HL-60 (cell line): ENCODE measurements around the gene VTI1A.

Experiments
- DNase-seq, 2 experiments: peaks; one replicate each; pipeline ENCODE4 v3.0.0-alpha.2; 2010 to 2020; ENCODE audit warnings: low read depth in 1 of 2, low spot score in 1 of 2
- H3K27ac ChIP-seq: fragments of 250-450 bp; sonication (Bioruptor Pico); replicated peaks from 2 replicates; pipeline ENCODE4 v1.5.1; 2020; ENCODE audit warnings: mild to moderate bottlenecking, moderate library complexity
- H3K27me3 ChIP-seq: fragments of 250-450 bp; sonication (Bioruptor Pico); 2 replicates; pipeline ENCODE4 v1.5.1; 2021; ENCODE audit warnings: mild to moderate bottlenecking, moderate library complexity; ENCODE audit not compliant: insufficient read depth, poor library complexity, severe bottlenecking
- H3K4me3 ChIP-seq: replicated peaks from 2 replicates; pipeline ENCODE4 v1.5.1; 2011; ENCODE audit warnings: mild to moderate bottlenecking, control low read depth, low read length; ENCODE audit not compliant: insufficient read depth
- CTCF ChIP-seq: IDR thresholded peaks from one replicate; pipeline ENCODE4 v1.5.1; 2011; ENCODE audit warnings: low read length, control low read depth, inconsistent platforms; ENCODE audit not compliant: insufficient read depth
- GABPA ChIP-seq: IDR thresholded peaks from 2 replicates; pipeline ENCODE4 v1.6.1; 2012; ENCODE audit warnings: low read depth
- POLR2AphosphoS5 ChIP-seq: IDR thresholded peaks from 2 replicates; pipeline ENCODE4 v1.6.1; 2012; ENCODE audit warnings: low read depth
- SPI1 ChIP-seq: IDR thresholded peaks from 2 replicates; pipeline ENCODE4 v1.6.1; 2012; ENCODE audit warnings: low read depth, mild to moderate bottlenecking, borderline replicate concordance
- TF ChIP-seq, protein P1 (sequence below): IDR thresholded peaks from 2 replicates; pipeline ENCODE4 v1.6.1; 2012; ENCODE audit warnings: low read depth; ENCODE audit not compliant: insufficient replicate concordance

Gene VTI1A

GRCh38 chr10:112744181-112745096 lies 297.4 kb downstream of the VTI1A start:
- Histone ChIP-seq H3K27me3 (no peaks in the 10 kb centered on the region), H3K4me3 (no peak overlapping the region), H3K27ac (no peak overlapping the region)
- peak in 1 of 2 experiments; percentile 14 for DNase-seq
- TF ChIP-seq POLR2AphosphoS5 (no peak), CTCF (no peak)

- TF ChIP-seq CTCF: no peak
- TF ChIP-seq SPI1: no peak
- no peak for TF ChIP-seq POLR2AphosphoS5
- TF ChIP-seq GABPA: no peak
- TF ChIP-seq, protein P1, sequence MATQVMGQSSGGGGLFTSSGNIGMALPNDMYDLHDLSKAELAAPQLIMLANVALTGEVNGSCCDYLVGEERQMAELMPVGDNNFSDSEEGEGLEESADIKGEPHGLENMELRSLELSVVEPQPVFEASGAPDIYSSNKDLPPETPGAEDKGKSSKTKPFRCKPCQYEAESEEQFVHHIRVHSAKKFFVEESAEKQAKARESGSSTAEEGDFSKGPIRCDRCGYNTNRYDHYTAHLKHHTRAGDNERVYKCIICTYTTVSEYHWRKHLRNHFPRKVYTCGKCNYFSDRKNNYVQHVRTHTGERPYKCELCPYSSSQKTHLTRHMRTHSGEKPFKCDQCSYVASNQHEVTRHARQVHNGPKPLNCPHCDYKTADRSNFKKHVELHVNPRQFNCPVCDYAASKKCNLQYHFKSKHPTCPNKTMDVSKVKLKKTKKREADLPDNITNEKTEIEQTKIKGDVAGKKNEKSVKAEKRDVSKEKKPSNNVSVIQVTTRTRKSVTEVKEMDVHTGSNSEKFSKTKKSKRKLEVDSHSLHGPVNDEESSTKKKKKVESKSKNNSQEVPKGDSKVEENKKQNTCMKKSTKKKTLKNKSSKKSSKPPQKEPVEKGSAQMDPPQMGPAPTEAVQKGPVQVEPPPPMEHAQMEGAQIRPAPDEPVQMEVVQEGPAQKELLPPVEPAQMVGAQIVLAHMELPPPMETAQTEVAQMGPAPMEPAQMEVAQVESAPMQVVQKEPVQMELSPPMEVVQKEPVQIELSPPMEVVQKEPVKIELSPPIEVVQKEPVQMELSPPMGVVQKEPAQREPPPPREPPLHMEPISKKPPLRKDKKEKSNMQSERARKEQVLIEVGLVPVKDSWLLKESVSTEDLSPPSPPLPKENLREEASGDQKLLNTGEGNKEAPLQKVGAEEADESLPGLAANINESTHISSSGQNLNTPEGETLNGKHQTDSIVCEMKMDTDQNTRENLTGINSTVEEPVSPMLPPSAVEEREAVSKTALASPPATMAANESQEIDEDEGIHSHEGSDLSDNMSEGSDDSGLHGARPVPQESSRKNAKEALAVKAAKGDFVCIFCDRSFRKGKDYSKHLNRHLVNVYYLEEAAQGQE: no peak
- Histone ChIP-seq H3K4me3 (no peak overlapping the region), H3K27ac (no peak overlapping the region), H3K27me3 (no peaks in the 10 kb centered on the region)
- DNase-seq: no peak
Measured at GRCh38 chr10:112746329-112746728, 299.3 kb downstream of the VTI1A start.

GRCh38 chr10:112750427-112751167 lies 303.6 kb downstream of the VTI1A start:
- H3K27me3 ChIP-seq: no peaks in the 10 kb centered on the region
- H3K27ac ChIP-seq: no peak overlapping the region
- no peak overlapping the region for H3K4me3 ChIP-seq
- no peak for TF ChIP-seq POLR2AphosphoS5
- no peak for TF ChIP-seq CTCF
- TF ChIP-seq GABPA: no peak
- DNase-seq: no peak

GRCh38 chr10:112751651-112752050 lies 304.6 kb downstream of the VTI1A start:
- H3K27me3 ChIP-seq: no peaks in the 10 kb centered on the region
- no peak for DNase-seq
- TF ChIP-seq POLR2AphosphoS5 (no peak), GABPA (no peak)
- TF ChIP-seq, protein P1: no peak
- H3K4me3 ChIP-seq: no peak overlapping the region
- H3K27ac ChIP-seq: no peak overlapping the region
